ENCODE data around the gene RSAD2. TPM values are rescaled to one million over a fixed set of nuclear protein-coding genes. Genes with fewer than 3 reads are reported as not detected.

Gene RSAD2
- total and polyA plus RNA-seq, 2 experiments from 2014 or later = 0.10 TPM; not detected in 1

DNA sequence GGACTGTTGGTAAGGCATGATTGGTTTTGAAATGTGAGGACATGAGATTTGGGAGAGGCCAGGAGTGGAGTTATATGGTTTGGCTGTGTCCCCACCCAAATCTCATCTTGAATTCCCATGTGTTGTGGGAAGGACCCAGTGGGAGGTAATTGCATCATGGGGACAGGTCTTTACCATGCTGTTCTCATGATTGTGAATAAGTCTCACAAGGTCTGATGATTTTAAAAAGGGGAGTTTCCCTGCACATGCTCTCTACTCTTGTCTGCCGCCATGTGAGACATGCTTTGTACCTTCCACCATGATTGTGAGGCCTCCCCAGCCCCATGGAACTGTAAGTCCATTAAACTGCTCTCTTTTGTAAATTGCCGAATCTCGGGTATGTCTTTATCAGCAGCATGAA is 17.3 kb upstream of the RSAD2 start:
- Histone ChIP-seq H4K20me1 (replicated peaks; ENCODE audit: insufficient read depth) (no peaks in the 10 kb centered on the region), H3K79me2 (replicated peaks; ENCODE audit: insufficient read depth) (no peaks in the 10 kb centered on the region), H2AFZ (no peak overlapping the region), H3K27ac (ENCODE audit: low read depth) (no peak overlapping the region), H3K4me2 (no peak overlapping the region), H3K36me3 (ENCODE audit: insufficient read depth) (no peaks in the 10 kb centered on the region), H3K4me1 (ENCODE audit: insufficient read depth) (peaks cover 6% of the 10 kb centered on the region; the same call in 1 of the 2 replicates), H3F3A (replicated peaks; ENCODE audit: low read depth) (no peaks in the 10 kb centered on the region; the same call in 1 of the 2 replicates), H3K27me3 (ENCODE audit: insufficient read depth) (peaks cover 22% of the 10 kb centered on the region), H3K9me2 (ENCODE audit: insufficient read depth) (no peaks in the 10 kb centered on the region), H3K4me3 (no peak overlapping the region)
- DNase-seq (ENCODE audit: low spot score) (no peak), ATAC-seq (no peak)
- Mint-ChIP-seq H3K36me3 (ENCODE audit: low read depth) (peaks cover 29% of the 10 kb centered on the region), H3K27me3 (ENCODE audit: insufficient read depth, low read depth, poor library complexity) (peaks cover 21% of the 10 kb centered on the region), H3K4me3 (no peak overlapping the region), H3K9me3 (peaks cover 45% of the 10 kb centered on the region), H3K27ac (no peak overlapping the region), H3K4me1 (no peaks in the 10 kb centered on the region)
- TF ChIP-seq ZNF114 (CRISPR knock-in tag; IDR thresholded peaks at IDR 0.05) = no peak
- no peak for TF ChIP-seq STAT1 (IDR thresholded peaks at IDR 0.05; ENCODE audit: unreplicated experiment)
- TF ChIP-seq, protein P1, sequence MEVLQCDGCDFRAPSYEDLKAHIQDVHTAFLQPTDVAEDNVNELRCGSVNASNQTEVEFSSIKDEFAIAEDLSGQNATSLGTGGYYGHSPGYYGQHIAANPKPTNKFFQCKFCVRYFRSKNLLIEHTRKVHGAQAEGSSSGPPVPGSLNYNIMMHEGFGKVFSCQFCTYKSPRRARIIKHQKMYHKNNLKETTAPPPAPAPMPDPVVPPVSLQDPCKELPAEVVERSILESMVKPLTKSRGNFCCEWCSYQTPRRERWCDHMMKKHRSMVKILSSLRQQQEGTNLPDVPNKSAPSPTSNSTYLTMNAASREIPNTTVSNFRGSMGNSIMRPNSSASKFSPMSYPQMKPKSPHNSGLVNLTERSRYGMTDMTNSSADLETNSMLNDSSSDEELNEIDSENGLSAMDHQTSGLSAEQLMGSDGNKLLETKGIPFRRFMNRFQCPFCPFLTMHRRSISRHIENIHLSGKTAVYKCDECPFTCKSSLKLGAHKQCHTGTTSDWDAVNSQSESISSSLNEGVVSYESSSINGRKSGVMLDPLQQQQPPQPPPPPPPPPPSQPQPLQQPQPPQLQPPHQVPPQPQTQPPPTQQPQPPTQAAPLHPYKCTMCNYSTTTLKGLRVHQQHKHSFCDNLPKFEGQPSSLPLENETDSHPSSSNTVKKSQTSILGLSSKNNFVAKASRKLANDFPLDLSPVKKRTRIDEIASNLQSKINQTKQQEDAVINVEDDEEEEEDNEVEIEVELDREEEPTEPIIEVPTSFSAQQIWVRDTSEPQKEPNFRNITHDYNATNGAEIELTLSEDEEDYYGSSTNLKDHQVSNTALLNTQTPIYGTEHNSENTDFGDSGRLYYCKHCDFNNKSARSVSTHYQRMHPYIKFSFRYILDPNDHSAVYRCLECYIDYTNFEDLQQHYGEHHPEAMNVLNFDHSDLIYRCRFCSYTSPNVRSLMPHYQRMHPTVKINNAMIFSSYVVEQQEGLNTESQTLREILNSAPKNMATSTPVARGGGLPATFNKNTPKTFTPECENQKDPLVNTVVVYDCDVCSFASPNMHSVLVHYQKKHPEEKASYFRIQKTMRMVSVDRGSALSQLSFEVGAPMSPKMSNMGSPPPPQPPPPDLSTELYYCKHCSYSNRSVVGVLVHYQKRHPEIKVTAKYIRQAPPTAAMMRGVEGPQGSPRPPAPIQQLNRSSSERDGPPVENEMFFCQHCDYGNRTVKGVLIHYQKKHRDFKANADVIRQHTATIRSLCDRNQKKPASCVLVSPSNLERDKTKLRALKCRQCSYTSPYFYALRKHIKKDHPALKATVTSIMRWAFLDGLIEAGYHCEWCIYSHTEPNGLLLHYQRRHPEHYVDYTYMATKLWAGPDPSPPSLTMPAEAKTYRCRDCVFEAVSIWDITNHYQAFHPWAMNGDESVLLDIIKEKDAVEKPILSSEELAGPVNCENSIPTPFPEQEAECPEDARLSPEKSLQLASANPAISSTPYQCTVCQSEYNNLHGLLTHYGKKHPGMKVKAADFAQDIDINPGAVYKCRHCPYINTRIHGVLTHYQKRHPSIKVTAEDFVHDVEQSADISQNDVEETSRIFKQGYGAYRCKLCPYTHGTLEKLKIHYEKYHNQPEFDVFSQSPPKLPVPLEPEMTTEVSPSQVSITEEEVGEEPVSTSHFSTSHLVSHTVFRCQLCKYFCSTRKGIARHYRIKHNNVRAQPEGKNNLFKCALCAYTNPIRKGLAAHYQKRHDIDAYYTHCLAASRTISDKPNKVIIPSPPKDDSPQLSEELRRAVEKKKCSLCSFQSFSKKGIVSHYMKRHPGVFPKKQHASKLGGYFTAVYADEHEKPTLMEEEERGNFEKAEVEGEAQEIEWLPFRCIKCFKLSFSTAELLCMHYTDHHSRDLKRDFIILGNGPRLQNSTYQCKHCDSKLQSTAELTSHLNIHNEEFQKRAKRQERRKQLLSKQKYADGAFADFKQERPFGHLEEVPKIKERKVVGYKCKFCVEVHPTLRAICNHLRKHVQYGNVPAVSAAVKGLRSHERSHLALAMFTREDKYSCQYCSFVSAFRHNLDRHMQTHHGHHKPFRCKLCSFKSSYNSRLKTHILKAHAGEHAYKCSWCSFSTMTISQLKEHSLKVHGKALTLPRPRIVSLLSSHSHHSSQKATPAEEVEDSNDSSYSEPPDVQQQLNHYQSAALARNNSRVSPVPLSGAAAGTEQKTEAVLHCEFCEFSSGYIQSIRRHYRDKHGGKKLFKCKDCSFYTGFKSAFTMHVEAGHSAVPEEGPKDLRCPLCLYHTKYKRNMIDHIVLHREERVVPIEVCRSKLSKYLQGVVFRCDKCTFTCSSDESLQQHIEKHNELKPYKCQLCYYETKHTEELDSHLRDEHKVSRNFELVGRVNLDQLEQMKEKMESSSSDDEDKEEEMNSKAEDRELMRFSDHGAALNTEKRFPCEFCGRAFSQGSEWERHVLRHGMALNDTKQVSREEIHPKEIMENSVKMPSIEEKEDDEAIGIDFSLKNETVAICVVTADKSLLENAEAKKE (CRISPR knock-in tag; IDR thresholded peaks at IDR 0.05) = no peak
- TF ChIP-seq NANOG (IDR thresholded peaks at IDR 0.05; ENCODE audit: borderline replicate concordance) = no peak
- TF ChIP-seq, protein P2, sequence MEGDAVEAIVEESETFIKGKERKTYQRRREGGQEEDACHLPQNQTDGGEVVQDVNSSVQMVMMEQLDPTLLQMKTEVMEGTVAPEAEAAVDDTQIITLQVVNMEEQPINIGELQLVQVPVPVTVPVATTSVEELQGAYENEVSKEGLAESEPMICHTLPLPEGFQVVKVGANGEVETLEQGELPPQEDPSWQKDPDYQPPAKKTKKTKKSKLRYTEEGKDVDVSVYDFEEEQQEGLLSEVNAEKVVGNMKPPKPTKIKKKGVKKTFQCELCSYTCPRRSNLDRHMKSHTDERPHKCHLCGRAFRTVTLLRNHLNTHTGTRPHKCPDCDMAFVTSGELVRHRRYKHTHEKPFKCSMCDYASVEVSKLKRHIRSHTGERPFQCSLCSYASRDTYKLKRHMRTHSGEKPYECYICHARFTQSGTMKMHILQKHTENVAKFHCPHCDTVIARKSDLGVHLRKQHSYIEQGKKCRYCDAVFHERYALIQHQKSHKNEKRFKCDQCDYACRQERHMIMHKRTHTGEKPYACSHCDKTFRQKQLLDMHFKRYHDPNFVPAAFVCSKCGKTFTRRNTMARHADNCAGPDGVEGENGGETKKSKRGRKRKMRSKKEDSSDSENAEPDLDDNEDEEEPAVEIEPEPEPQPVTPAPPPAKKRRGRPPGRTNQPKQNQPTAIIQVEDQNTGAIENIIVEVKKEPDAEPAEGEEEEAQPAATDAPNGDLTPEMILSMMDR (conservative IDR thresholded peaks at IDR 0.05; ENCODE audit: low read depth in 2 of 2) = no peak
- TF ChIP-seq ZNF331 (CRISPR knock-in tag; IDR thresholded peaks at IDR 0.05; ENCODE audit: low read depth) = no peak
- TF ChIP-seq POLR2AphosphoS5 (IDR thresholded peaks at IDR 0.05; ENCODE audit: low read depth) = no peak
- no peak for TF ChIP-seq EZH2phosphoT487 (IDR thresholded peaks at IDR 0.05; ENCODE audit: unreplicated experiment)
- TF ChIP-seq, protein P3, sequence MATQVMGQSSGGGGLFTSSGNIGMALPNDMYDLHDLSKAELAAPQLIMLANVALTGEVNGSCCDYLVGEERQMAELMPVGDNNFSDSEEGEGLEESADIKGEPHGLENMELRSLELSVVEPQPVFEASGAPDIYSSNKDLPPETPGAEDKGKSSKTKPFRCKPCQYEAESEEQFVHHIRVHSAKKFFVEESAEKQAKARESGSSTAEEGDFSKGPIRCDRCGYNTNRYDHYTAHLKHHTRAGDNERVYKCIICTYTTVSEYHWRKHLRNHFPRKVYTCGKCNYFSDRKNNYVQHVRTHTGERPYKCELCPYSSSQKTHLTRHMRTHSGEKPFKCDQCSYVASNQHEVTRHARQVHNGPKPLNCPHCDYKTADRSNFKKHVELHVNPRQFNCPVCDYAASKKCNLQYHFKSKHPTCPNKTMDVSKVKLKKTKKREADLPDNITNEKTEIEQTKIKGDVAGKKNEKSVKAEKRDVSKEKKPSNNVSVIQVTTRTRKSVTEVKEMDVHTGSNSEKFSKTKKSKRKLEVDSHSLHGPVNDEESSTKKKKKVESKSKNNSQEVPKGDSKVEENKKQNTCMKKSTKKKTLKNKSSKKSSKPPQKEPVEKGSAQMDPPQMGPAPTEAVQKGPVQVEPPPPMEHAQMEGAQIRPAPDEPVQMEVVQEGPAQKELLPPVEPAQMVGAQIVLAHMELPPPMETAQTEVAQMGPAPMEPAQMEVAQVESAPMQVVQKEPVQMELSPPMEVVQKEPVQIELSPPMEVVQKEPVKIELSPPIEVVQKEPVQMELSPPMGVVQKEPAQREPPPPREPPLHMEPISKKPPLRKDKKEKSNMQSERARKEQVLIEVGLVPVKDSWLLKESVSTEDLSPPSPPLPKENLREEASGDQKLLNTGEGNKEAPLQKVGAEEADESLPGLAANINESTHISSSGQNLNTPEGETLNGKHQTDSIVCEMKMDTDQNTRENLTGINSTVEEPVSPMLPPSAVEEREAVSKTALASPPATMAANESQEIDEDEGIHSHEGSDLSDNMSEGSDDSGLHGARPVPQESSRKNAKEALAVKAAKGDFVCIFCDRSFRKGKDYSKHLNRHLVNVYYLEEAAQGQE (IDR thresholded peaks at IDR 0.05; ENCODE audit: unreplicated experiment) = no peak
- TF ChIP-seq, protein P4, sequence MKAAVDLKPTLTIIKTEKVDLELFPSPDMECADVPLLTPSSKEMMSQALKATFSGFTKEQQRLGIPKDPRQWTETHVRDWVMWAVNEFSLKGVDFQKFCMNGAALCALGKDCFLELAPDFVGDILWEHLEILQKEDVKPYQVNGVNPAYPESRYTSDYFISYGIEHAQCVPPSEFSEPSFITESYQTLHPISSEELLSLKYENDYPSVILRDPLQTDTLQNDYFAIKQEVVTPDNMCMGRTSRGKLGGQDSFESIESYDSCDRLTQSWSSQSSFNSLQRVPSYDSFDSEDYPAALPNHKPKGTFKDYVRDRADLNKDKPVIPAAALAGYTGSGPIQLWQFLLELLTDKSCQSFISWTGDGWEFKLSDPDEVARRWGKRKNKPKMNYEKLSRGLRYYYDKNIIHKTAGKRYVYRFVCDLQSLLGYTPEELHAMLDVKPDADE (IDR thresholded peaks at IDR 0.05) = no peak
- no peak for TF ChIP-seq EZH2 (IDR thresholded peaks at IDR 0.05; ENCODE audit: low read depth, unreplicated experiment)
- TF ChIP-seq JUNB (IDR thresholded peaks at IDR 0.05; ENCODE audit: unreplicated experiment) = no peak
- no peak for TF ChIP-seq CREB1 (CRISPR knock-in tag; IDR thresholded peaks at IDR 0.05; ENCODE audit: low read depth)
